KMS-11 (cell line): ENCODE data around the gene HSF5.

Experiments
- H2AFZ ChIP-seq: fragments of 200-600 bp; sonication (generic); 2 replicates; pipeline ENCODE4 v1.6.1; 2016; ENCODE audit warnings: antibody characterized with exemption, mixed run types, low read depth
- H3K27ac ChIP-seq: fragments of 200-600 bp; sonication (generic); 2 replicates; pipeline ENCODE4 v1.6.1; 2016; ENCODE audit warnings: mild to moderate bottlenecking, mixed run types
- H3K27me3 ChIP-seq: fragments of 200-600 bp; sonication (generic); 2 replicates; pipeline ENCODE4 v1.6.1; 2017; ENCODE audit warnings: mild to moderate bottlenecking, low read depth, mixed run types, moderate library complexity; ENCODE audit not compliant: insufficient read depth
- H3K36me3 ChIP-seq: fragments of 200-600 bp; sonication (generic); 2 replicates; pipeline ENCODE4 v1.6.1; 2017; ENCODE audit warnings: mild to moderate bottlenecking, mixed run types; ENCODE audit not compliant: insufficient read depth
- H3K4me1 ChIP-seq: fragments of 200-600 bp; sonication (generic); 2 replicates; pipeline ENCODE4 v1.6.1; 2016; ENCODE audit warnings: mild to moderate bottlenecking, low read depth, mixed run types; ENCODE audit not compliant: poor library complexity, severe bottlenecking
- H3K4me2 ChIP-seq: fragments of 200-600 bp; sonication (generic); 2 replicates; pipeline ENCODE4 v1.7.0; 2016; ENCODE audit warnings: mild to moderate bottlenecking, mixed run types
- H3K4me3 ChIP-seq: fragments of 200-600 bp; sonication (generic); IDR thresholded peaks from 2 replicates; pipeline ENCODE4 v1.6.1; 2017; ENCODE audit warnings: low read depth, low read length, mixed read lengths; ENCODE audit not compliant: insufficient read depth
- H3K79me2 ChIP-seq: fragments of 200-600 bp; sonication (generic); 2 replicates; pipeline ENCODE4 v1.6.1; 2016; ENCODE audit warnings: low read depth, mixed run types; ENCODE audit not compliant: insufficient read depth
- H3K9ac ChIP-seq: fragments of 200-600 bp; sonication (generic); 2 replicates; pipeline ENCODE4 v1.6.1; 2016; ENCODE audit warnings: mild to moderate bottlenecking, mixed run types
- H4K20me1 ChIP-seq: fragments of 200-600 bp; sonication (generic); 2 replicates; pipeline ENCODE4 v1.6.1; 2016; ENCODE audit warnings: mild to moderate bottlenecking, mixed run types; ENCODE audit not compliant: insufficient read depth
- CTCF ChIP-seq: fragments of 200-600 bp; sonication (generic); conservative IDR thresholded peaks from 2 replicates; pipeline ENCODE4 v1.6.1; 2017; ENCODE audit warnings: low read depth, mild to moderate bottlenecking, antibody characterized with exemption, low read length, moderate library complexity, mixed read lengths

Gene HSF5

DNA sequence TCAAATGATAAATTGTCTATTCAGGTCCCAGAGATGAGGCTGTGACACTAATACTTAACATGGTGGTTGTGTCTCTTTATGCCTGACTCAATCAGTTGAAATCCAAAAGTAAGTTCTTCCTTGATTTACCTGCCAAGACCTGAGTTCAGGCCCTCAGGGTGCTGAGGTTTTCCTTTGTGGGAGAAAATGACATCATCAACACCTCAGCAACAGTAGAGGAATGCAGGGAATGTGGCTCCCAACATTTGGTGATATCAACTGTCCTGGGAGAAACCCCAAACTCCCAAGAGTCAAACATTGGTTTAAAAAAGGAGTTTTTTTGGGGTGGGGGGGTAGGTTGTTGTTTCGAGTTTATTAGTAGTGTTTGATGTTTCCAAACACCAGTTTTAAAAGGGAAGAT lies 85.5 kb downstream of the HSF5 start:
- Histone ChIP-seq H3K27me3 (no peaks in the 10 kb centered on the region), H3K9ac (no peak overlapping the region), H3K4me3 (no peak overlapping the region), H3K4me2 (no peak overlapping the region), H3K4me1 (no peaks in the 10 kb centered on the region), H3K36me3 (no peaks in the 10 kb centered on the region), H3K27ac (no peak overlapping the region), H4K20me1 (no peaks in the 10 kb centered on the region), H2AFZ (no peak overlapping the region), H3K79me2 (no peaks in the 10 kb centered on the region)
- no peak for TF ChIP-seq CTCF

DNA sequence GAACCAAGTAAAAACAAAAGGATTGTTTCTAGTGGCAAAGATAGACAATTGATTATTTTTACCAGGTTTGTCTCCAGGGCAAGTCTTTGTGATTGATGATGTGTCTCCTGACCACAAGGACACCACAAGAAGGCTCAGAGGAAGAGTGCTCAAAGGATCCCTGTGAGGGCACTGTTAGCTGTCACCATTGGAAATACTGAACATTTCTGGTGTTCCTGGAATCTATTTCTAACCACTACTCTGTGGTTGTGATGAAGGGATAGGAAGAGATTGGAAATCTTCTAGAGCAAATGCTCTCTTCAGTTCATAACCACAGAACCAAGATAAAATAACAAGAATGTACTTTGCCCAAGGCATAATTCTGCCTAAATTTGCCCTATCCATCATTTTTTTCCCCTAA lies 86.2 kb downstream of the HSF5 start:
- H3K36me3 ChIP-seq, result no peaks in the 10 kb centered on the region
- no peaks in the 10 kb centered on the region for H3K4me1 ChIP-seq
- H4K20me1 ChIP-seq, result no peaks in the 10 kb centered on the region
- no peak overlapping the region for H3K9ac ChIP-seq
- H2AFZ ChIP-seq, result no peak overlapping the region
- TF ChIP-seq CTCF, result no peak
- H3K79me2 ChIP-seq, result no peaks in the 10 kb centered on the region
- H3K27me3 ChIP-seq, result no peaks in the 10 kb centered on the region
- no peak overlapping the region for H3K27ac ChIP-seq
- H3K4me2 ChIP-seq, result no peak overlapping the region
- no peak overlapping the region for H3K4me3 ChIP-seq

DNA sequence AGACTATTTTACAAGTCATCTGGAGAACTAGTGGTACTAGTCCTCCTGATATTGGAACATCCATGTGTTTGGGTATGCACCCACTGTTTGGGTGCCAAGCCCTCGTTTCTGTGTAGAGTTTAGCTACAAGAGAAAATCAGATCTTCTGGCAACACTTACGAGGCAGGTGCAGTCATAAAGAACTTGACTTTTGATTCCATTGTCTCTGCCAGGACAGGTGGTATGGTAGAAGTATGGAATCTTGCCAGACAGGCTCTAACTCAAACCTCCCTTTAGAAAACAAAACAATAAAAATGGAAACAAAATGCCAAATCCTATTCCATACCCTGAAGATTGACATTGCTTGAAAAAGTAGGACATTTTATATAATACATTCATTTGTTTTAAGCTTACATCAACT lies 86.9 kb downstream of the HSF5 start:
- TF ChIP-seq CTCF, result no peak
- no peak overlapping the region for H3K9ac ChIP-seq
- H3K4me2 ChIP-seq, result no peak overlapping the region
- no peak overlapping the region for H2AFZ ChIP-seq
- H3K36me3 ChIP-seq, result no peaks in the 10 kb centered on the region
- H3K27me3 ChIP-seq, result no peaks in the 10 kb centered on the region
- H3K4me3 ChIP-seq, result no peak overlapping the region
- no peaks in the 10 kb centered on the region for H3K79me2 ChIP-seq
- no peaks in the 10 kb centered on the region for H4K20me1 ChIP-seq
- no peaks in the 10 kb centered on the region for H3K4me1 ChIP-seq
- no peak overlapping the region for H3K27ac ChIP-seq

- Histone ChIP-seq H4K20me1 (no peaks in the 10 kb centered on the region), H3K4me2 (no peak overlapping the region), H3K4me1 (no peaks in the 10 kb centered on the region), H3K27me3 (no peaks in the 10 kb centered on the region), H3K36me3 (no peaks in the 10 kb centered on the region), H2AFZ (no peak overlapping the region), H3K4me3 (no peak overlapping the region), H3K27ac (no peak overlapping the region), H3K9ac (no peak overlapping the region), H3K79me2 (no peaks in the 10 kb centered on the region)
- TF ChIP-seq CTCF, result no peak
Measured at GRCh38 chr17:58400826-58401225, 87.4 kb downstream of the HSF5 start.

DNA sequence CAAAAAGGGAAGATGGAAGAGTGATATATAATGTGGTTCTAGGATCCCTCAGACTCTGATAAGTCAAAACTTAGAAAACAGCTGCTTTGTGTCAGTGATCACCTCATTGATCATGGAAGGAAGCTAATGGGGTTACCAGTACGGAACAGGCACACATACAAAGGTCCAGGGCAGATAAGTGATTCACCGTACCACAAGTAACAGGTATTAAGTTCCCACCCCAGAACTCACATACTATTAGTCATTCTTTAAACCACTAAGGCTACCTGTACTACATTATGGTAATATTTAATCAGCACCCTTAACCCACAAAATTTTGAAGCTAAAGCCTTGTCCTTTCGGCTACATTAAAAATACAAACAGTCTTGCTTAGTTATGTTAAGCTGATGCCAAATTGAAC lies 88.2 kb downstream of the HSF5 start:
- Histone ChIP-seq H2AFZ (no peak overlapping the region), H3K27ac (no peak overlapping the region), H3K9ac (no peak overlapping the region), H4K20me1 (no peaks in the 10 kb centered on the region), H3K4me2 (no peak overlapping the region), H3K4me1 (no peaks in the 10 kb centered on the region), H3K79me2 (no peaks in the 10 kb centered on the region), H3K4me3 (no peak overlapping the region), H3K27me3 (no peaks in the 10 kb centered on the region), H3K36me3 (no peaks in the 10 kb centered on the region)
- TF ChIP-seq CTCF, result no peak
